ENCODE measurements around the gene RSPO4. TPM values are rescaled to one million over a fixed set of nuclear protein-coding genes. Genes with fewer than 3 reads are reported as not detected.

RSPO4 gene
- total RNA-seq, 1 donor from 2014 or later = 1.2 TPM

Other genes with a start within 250 kb of the RSPO4 start
- 0.46 and 1.7 TPM in 2 replicates for gene SLC52A3, start 233.8 kb downstream of the RSPO4 start, total RNA-seq
- 10.9 and 18.3 TPM in 2 replicates for gene FAM110A, start 168.6 kb downstream of the RSPO4 start, total RNA-seq
- gene ANGPT4, start 86.0 kb downstream of the RSPO4 start, total RNA-seq = not detected in 2 replicates
- gene PSMF1, start 116.3 kb upstream of the RSPO4 start, total RNA-seq = 156 and 171 TPM in 2 replicates
- gene TMEM74B, start 182.7 kb upstream of the RSPO4 start, total RNA-seq = 1.2 TPM in 1 of 2 replicates, not detected in the other
- not detected in 2 replicates for gene C20orf202, start 201.1 kb upstream of the RSPO4 start, total RNA-seq
- gene RAD21L1, start 223.7 kb upstream of the RSPO4 start, total RNA-seq = 0.06 and 1.2 TPM in 2 replicates

All from epithelial cell of proximal tubule (primary cell).